Muscle of back (tissue), 11 donors: Measurements from ENCODE around the gene MAK. TPM values are rescaled to one million over a fixed set of nuclear protein-coding genes. Genes with fewer than 3 reads are reported as not detected.
A peak's percentile ranks its signal among the peaks of the same experiment; 100 is the strongest.
"Not testable (repeated sequence)": the region's sequence is repeated elsewhere in the genome, so short reads cannot be mapped to it uniquely, and the experiment has no call there.

Experiments used
- DNase-seq, 3 donors: peaks; one replicate each; pipeline versions ENCODE4 v3.0.0 to v3.0.0-alpha.2; 2013
- polyA plus RNA-seq, 10 donors: library from polyadenylated mRNA; unstranded; fragments of 120-200 nt; gene quantifications; one replicate each; pipeline ENCODE4 v1.2.1, GENCODE V29; 2013; ENCODE audit not compliant: insufficient read length in 10 of 10

Gene MAK
- polyA plus RNA-seq, 10 donors, result 0.13 to 1.1 (median 0.28) TPM

- DNase-seq, result not testable (repeated sequence)
Observed at GRCh38 chr6:10853849-10854300, 15.5 kb upstream of the MAK start.

DNA sequence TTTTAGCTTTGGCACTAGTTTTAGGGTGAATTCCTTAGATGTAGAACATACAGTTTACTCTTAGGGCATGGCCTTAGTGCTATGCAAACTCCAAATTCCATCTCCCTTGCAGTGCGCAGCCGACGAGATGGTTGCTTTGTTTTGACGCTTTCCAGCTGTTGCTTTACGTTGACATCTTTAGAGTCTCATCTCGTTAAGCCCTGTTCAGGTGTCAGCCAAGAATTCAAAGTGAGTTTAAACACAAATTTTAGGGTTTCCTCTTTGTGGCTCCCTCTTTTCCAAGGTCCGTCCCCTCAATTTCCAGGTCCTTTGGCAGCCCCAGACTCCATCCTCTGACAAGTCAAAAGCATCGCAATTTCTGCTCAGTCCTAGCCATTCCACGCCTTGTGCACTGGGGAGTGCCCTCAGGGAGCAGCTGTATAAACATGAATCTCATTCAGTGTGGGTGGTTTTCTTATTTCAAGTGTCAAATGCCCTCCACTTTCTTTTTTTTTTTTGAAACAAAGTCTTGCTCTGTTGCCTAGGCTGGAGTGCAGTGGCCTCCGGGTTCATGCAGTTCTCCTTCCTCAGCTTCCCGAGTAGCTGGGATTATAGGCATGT, 14.1 kb upstream of the MAK start:
- DNase-seq, result no peak

GRCh38 chr6:10850728-10851127, 12.4 kb upstream of the MAK start:
- DNase-seq, result no peak

GRCh38 chr6:10849901-10850300, 11.6 kb upstream of the MAK start:
- DNase-seq, result no peak

GRCh38 chr6:10847684-10848083, 9.3 kb upstream of the MAK start:
- no peak for DNase-seq

DNA sequence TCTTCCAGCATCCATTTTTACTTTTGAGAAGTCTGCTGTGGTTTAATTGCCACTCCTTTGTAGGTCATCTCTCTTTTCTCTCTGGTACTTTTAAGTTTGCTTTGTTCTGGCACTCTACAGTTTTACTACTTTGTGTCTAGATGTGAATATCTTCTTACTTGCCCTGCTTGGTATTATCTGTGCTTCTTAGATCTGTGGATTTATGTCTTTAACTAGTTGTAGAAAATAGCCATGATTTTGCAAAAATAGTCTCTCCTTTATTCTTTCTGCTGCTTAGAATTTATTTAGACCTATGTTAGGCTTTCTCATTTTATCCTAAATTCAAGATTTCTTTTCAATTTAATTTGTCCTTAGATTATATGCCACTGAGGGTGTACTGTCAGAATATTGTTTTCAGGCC, 5.2 kb upstream of the MAK start:
- no peak for DNase-seq

DNA sequence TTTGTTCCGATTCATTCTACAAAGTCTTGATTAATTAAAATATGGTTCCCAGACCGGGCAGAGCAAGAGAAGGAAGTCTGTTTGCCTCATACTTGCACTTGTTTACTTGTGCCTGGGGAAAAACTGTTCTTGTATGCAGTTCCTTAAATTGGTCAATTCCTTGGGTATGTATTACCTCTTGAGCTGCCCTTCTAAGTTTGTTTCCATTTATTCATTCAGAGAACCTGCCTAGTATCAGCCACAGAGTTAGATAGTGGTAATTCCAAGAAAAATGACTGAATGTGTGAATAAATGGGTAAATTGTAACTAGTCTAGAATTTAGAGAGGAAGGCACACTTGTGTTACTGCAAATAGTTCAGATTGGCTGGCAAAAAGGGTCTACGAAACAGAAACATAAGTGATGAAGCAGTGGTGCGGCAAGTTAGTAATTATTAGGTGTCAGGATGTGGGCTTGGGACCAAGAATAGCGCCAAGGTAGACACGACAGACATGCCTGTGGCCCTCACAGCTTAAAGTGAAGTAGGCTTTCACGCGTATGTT, 525 bp upstream of the MAK start:
- DNase-seq, result no peak

DNA sequence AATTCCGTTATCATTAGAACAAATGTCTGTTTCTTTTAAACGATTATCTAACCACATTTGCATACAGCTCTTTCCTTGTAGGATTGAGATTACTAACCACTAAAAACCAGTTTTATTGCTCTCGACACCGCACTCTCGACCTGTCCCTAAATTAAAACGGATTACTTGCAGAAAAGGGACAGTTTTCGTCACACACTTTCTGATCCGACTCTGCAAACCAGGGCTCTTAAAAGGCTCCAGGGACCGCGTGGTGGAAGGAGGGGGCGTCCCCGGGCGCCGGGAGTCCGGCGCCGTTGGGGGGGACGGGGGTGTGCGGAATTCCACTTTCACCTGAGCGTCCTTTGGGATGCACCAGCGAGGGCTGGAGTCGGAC, 731 bp downstream of the MAK start:
- DNase-seq, result peak; percentile 6 to 60 (median 18)

DNA sequence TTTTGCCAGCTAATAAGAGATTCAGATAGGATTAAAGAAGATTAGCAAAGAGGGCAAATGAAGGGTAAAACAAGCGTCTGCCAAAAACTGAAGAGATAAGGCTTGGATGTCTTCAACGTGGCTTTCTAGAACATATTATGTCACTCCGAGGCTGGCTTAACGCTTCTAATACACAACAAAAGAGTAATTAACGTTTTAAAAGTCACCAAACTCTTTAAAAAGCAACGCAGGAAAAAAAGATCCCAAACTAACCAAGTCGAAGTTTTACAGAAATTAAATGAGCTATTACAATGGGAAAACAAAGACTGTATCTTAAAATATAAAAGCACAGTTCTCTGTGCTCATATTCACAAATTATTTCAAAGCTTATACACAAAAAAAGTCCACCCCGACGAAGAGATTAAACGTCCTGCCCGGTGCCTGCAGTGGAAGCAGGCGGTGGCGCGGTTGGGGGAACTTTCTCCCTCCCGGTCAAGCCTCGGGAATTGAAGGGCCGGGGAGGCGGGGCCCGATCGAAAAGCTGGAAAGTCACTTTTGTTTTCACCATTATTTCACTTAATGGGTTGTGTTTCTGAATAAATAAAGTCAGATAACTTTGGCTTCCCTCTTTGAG, 1.2 kb downstream of the MAK start:
- DNase-seq, result peak in 2 of 3 donors; percentile 15 to 30

- DNase-seq, result no peak
Observed at GRCh38 chr6:10834823-10835222, 3.5 kb downstream of the MAK start.

- DNase-seq, result no peak
Observed at GRCh38 chr6:10831609-10832008, 6.7 kb downstream of the MAK start.

- DNase-seq, result no peak
Observed at GRCh38 chr6:10824819-10825218, 13.5 kb downstream of the MAK start.

DNA sequence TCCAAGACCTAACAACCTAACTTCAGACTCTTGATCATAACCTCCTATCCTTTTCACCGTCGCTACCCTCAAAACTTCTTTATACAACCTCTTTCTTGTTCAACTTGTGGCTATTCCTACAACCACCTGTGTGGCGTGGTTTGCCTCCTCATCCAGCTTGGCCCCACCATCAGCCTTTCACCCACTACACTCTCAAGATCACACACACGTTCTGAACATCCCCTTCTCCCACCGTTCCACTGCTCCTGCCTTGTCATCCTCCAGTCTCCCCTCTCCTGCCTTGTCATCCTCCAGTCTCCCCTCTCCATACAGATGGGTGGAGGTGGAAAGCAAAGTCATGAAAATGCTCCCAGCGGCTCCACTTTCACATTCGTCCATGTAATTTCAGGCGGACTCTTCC, 14.0 kb downstream of the MAK start:
- no peak for DNase-seq

GRCh38 chr6:10814176-10814575, 24.2 kb downstream of the MAK start:
- DNase-seq, result not testable (repeated sequence)

- DNase-seq, result no peak
Observed at GRCh38 chr6:10809098-10809497, 29.2 kb downstream of the MAK start.

DNA sequence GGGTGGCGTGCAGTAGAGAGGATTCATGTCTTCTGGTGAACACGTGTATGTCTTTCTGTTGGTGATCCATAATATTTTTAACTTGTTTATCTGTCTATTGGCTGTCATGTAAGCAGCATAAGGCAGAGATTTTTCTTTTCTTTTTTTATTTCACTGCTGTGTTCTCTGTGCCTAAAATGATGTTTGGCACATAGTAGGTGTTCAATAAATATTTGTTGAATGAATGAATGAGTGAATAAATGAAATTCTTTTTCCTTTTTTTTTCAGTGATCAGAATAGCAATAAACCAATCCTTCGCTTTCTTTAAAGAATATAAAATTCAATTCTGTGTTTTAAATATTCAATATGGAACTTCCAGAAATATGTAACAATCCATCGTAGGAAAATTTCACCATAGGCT, 30.0 kb downstream of the MAK start:
- DNase-seq, result no peak

DNA sequence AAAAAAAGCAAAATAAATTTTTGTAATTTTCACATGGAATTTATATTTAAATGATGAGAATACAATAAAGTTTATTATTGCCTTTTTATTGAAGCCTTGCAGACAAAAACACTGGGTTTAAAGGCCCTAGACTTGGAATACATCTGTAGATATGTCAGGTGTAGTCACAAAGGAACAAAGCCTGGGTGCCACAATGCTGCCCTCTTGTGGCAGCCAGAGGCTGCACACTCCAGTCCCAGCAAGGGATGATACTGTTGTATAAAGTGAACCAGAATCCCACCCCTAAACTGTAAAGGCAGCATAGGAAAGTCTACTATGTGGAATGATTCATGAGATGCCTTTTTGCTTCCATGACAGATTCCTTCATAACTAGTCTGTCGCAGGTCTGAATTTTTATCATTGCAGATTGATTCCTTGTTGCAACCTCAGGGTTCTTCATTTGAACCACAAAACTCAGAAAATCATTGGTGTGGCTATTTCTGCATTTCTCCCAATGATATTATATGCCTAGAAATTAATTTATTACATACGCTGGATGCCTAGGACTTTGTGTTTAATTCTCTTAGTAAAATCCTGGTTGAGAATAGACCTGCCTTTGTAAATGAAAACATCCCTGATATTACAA, 37.0 kb downstream of the MAK start:
- DNase-seq, result peak; percentile 37 to 67 (median 53)

DNA sequence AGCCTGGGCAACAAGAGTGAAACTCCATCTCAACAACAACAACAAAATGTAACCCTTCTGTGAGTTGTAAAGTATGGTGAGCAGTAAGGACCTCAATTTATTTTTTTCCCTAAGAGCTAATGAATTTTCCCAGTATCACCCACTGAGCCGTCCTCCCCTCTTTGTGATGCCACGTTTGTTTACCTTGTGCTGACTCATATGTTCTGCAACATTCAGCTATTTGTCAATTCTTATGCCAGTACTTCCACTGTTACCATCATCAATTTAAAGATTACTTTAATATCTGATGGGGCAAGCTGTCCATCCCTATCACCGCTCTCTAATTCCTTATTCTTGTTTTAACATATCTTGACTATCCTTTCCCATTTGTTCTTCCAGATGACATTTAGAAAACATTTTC, 37.5 kb downstream of the MAK start:
- DNase-seq, result no peak

GRCh38 chr6:10794239-10794638, 44.1 kb downstream of the MAK start:
- DNase-seq, result no peak

DNA sequence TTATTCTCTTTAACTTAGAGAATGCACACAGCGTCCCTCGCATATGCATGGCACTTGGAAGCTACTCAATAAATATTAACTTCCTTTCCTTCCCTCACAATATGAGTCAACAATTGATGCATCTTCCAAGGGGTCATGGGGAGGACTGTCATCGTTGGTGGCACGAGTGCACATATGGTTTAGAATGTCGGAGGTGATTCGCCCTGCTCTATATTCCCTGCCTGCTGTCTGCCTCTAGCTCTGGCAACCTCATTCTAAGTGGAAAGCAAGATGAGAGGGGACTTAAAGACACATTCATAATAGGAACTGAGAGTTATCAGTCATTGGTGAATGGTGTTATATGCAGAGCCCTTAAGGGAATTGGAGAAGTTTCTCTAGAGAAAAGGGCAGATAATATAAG, 44.6 kb downstream of the MAK start:
- no peak for DNase-seq

- no peak for DNase-seq
Observed at GRCh38 chr6:10793035-10793434, 45.3 kb downstream of the MAK start.

DNA sequence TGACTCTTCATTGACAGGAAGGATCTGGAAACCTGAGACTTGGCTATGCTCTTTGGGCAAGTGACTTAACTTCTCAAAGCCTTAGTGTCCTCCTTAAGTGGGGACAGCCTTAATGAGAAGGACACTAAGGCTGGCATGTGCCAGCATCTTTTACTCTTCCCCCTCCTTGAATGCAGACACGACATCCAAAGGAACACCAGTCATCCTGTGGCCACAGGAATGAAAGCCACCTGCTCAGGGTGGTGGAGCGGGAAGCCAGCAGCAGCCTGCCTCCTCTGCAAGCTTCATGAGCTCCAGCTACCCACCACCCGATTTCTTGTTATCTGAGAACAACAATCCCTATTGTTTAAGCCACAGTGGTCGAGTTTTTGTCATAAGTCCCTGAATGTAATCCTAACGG, 46.2 kb downstream of the MAK start:
- no peak for DNase-seq

DNA sequence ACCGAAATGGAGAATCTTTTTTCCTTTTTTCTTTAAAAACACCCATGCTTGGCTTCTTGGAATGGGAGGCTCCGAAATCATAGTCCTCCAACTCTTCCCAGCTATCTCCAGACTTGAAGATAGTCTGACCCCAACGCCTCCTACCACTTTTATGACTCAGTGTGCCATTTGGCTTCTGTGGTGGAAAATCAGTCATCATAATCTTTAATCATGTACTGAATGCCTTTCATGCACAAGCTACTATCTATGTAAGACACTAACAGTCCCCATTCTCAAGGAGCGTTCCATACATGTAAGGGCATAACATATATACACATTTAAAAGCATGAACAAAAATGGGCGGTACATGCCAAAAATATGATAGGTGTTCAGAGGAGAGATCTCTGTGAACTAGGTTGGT, 46.7 kb downstream of the MAK start:
- DNase-seq, result no peak
